ENCODE data around the gene ATXN7L1.
A peak's percentile ranks its signal among the peaks of the same experiment; 100 is the strongest.

Gene ATXN7L1, protein sequence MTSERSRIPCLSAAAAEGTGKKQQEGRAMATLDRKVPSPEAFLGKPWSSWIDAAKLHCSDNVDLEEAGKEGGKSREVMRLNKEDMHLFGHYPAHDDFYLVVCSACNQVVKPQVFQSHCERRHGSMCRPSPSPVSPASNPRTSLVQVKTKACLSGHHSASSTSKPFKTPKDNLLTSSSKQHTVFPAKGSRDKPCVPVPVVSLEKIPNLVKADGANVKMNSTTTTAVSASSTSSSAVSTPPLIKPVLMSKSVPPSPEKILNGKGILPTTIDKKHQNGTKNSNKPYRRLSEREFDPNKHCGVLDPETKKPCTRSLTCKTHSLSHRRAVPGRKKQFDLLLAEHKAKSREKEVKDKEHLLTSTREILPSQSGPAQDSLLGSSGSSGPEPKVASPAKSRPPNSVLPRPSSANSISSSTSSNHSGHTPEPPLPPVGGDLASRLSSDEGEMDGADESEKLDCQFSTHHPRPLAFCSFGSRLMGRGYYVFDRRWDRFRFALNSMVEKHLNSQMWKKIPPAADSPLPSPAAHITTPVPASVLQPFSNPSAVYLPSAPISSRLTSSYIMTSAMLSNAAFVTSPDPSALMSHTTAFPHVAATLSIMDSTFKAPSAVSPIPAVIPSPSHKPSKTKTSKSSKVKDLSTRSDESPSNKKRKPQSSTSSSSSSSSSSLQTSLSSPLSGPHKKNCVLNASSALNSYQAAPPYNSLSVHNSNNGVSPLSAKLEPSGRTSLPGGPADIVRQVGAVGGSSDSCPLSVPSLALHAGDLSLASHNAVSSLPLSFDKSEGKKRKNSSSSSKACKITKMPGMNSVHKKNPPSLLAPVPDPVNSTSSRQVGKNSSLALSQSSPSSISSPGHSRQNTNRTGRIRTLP
- 6.1 to 65.3 (median 29.1) reads per million in 9 experiments for total RNA-seq

DNA sequence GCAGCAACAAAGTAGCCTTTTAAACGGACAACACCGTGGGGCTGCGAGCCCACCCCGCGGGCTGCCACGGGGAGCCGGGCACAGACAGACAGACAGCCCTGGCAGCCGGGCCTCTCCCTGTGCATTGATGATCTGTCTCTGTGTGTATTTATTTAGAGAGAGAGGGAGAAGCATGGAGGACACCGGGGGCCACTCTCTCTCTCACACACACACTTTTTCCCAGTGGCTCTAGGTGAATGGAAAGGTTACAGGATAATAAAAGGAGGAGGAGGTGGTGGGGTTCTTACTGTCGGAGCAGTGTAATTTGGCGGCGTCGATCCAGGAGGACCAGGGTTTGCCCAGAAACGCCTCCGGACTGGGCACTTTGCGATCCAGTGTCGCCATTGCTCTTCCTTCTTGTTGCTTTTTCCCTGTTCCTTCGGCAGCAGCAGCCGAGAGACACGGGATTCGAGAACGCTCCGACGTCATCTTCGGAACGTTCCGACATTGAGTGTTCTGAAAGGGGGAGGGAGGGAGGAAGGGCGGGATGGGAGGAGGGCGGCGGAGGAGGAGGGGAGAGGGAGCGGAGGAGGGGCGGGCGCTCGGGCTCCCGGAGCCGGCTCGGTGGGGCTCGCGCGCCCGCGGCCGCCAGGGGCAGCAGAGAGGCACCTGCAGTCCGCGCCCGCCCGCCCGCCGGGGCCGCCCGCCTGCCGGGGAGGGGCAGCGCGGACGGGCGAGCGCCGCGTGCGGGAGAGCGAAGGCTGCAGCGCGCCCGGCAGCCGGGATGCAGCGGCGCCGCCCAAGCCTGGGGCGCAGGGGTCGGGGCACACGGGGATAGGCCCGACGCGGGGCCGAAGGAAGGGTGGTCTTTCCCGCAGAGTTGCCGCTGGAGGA, at the start of gene ATXN7L1:
Gene ATXN7L1 (minus strand): TSS at position 509 of the 873 bp plus-strand sequence. CDS start 41 bp downstream, at position 468.
- peaks cover 24 to 55% of the 10 kb centered on the region in 2 donors for H3K4me1 Mint-ChIP-seq (ENCODE audit: low read depth in 2 of 2)
- H3K36me3 Mint-ChIP-seq (ENCODE audit: insufficient read depth), result peaks cover 4% of the 10 kb centered on the region

DNA sequence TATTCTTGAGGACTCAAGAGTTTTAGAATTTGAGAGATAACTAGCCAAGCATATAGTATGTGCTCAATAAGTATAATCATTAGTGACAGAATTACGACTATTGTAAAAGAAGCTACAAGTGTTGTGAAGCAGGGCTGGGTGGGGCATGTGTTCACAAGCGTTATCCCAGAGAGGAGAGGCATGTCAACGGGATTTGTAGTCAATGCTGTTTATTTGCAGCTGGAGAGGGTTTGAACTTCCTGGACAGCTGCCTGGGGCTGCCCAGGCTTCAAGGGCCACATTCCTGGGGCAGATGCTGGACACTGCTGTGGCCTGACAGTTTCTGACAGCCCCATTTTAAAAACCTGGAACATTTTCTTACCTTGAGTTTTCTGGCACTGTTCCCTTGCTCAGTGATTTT, 49.7 kb upstream of the ATXN7L1 start:
- no peak overlapping the region for H3K4me3 Mint-ChIP-seq
- ATAC-seq (replicated peaks) (no peak), DNase-seq (no peak)
- H3K4me1 Mint-ChIP-seq (ENCODE audit: low read depth in 2 of 2), result peaks cover 7 to 8% of the 10 kb centered on the region in 2 donors
- peak overlapping the region in 1 of 2 donors; percentile 38 for H3K27ac Mint-ChIP-seq
- H3K9me3 Mint-ChIP-seq, result no peaks in the 10 kb centered on the region
- no peaks in the 10 kb centered on the region for H3K36me3 Mint-ChIP-seq (ENCODE audit: insufficient read depth)
- no peaks in the 10 kb centered on the region for H3K27me3 Mint-ChIP-seq

More for the DNA sequence above, at the start of gene ATXN7L1:
- Mint-ChIP-seq H3K4me3 (peak within 1 kb of the TSS; percentile 94 to 98), H3K27me3 (no peaks in the 10 kb centered on the region), H3K27ac (peak within 1 kb of the TSS; percentile 94 to 95), H3K9me3 (no peaks in the 10 kb centered on the region)
- peak; percentile 82 to 87 (median 83) for DNase-seq
- peak; percentile 97 for ATAC-seq (replicated peaks)

- ATAC-seq (replicated peaks), result peak; percentile 58
Observed at GRCh38 chr7:105924945-105925344, 48.5 kb upstream of the ATXN7L1 start.

DNA sequence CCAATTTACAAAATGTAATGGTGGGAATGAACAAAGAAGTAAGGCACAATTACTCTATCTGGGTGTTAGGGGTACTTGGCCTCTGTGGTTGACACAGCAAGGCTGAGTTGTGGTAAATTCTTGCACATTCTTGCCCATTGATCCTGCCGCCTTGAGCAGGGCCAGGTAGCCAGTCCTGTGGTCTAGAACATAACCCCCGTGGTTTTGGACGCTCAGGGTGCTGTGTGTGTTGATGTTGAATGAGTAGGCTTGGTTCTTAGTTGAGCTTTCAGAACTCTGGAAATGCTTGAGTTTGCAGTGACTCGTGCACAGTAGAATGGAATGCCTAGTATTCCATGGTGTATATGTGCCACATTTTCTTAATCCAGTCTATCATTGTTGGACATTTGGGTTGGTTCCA, 44.4 kb upstream of the ATXN7L1 start:
- Mint-ChIP-seq H3K4me1 (ENCODE audit: low read depth in 2 of 2) (peaks cover 8 to 12% of the 10 kb centered on the region in 2 donors), H3K27ac (no peak overlapping the region), H3K4me3 (no peak overlapping the region), H3K9me3 (no peaks in the 10 kb centered on the region), H3K36me3 (ENCODE audit: insufficient read depth) (no peaks in the 10 kb centered on the region), H3K27me3 (no peaks in the 10 kb centered on the region)
- ATAC-seq (replicated peaks) (no peak), DNase-seq (no peak)

More at GRCh38 chr7:105924945-105925344, 48.5 kb upstream of the ATXN7L1 start:
- H3K4me1 Mint-ChIP-seq (ENCODE audit: low read depth in 2 of 2), result peaks cover 8% of the 10 kb centered on the region in 2 donors
- peak overlapping the region in 1 of 2 donors; percentile 23 for H3K4me3 Mint-ChIP-seq
- H3K36me3 Mint-ChIP-seq (ENCODE audit: insufficient read depth), result no peaks in the 10 kb centered on the region
- H3K9me3 Mint-ChIP-seq, result no peaks in the 10 kb centered on the region
- DNase-seq, result no peak
- peak overlapping the region; percentile 38 to 55 for H3K27ac Mint-ChIP-seq
- no peaks in the 10 kb centered on the region for H3K27me3 Mint-ChIP-seq

DNA sequence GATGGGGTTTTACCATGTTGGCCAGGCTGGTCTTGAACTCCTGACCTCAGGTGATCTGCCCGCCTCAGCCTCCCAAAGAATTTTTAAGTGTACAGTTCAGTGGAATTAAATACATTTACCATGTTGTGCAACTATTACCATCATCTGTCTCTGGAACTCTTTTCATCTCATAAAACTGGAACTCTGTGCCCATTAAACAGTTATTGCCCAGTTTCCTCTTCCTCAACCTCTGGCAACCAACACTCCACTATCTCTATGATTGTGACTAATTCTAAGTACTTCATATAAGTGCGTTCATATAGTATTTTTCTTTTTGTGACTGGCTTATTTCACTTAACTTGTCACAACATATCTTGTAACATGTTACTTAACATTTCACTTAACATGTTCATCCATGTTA, 41.3 kb upstream of the ATXN7L1 start:
- ATAC-seq (replicated peaks) (no peak), DNase-seq (no peak)
- peaks cover 0 to 5% of the 10 kb centered on the region in 2 donors for H3K4me1 Mint-ChIP-seq (ENCODE audit: low read depth in 2 of 2)
- H3K36me3 Mint-ChIP-seq (ENCODE audit: insufficient read depth), result no peaks in the 10 kb centered on the region
- no peak overlapping the region for H3K27ac Mint-ChIP-seq
- H3K4me3 Mint-ChIP-seq, result no peak overlapping the region
- no peaks in the 10 kb centered on the region for H3K27me3 Mint-ChIP-seq
- H3K9me3 Mint-ChIP-seq, result no peaks in the 10 kb centered on the region

- DNase-seq (no peak), ATAC-seq (replicated peaks) (no peak)
- Mint-ChIP-seq H3K27ac (no peak overlapping the region), H3K27me3 (no peaks in the 10 kb centered on the region), H3K4me3 (no peak overlapping the region), H3K36me3 (ENCODE audit: insufficient read depth) (no peaks in the 10 kb centered on the region), H3K9me3 (no peaks in the 10 kb centered on the region), H3K4me1 (ENCODE audit: low read depth in 2 of 2) (peaks cover 0 to 5% of the 10 kb centered on the region in 2 donors)
Observed at GRCh38 chr7:105916603-105917002, 40.2 kb upstream of the ATXN7L1 start.

- Mint-ChIP-seq H3K36me3 (ENCODE audit: insufficient read depth) (peaks cover 3% of the 10 kb centered on the region), H3K4me3 (no peak overlapping the region)
Observed at GRCh38 chr7:105913947-105914346, 37.5 kb upstream of the ATXN7L1 start.

DNA sequence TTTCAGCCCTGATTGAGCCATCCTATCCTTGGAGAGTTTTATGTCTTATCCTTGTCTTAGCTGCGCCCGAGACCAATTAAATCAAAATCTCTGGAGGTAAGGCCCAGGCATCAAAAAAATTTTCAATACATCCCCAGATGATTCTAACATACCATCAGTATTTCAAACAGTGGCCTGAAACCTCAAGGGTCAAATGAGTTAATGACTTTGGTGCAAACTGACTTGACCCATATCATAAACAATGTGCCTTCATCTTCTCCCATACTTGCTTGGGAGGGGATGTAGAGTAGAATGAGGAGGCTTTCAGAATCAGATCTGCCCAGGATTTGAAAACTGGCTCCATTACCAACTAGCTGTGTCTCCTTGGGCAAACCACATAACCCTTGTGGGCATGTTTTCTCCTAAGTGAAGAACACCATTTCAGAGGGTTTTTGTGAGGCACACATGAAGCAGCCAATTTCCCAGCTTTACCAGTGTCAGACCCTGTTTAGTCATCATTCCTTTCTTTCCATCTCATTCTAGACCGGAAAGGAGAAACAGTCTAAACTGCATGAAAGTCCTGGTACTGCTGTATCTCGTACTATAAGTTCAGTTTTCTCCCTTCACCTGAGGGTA, 35.7 kb upstream of the ATXN7L1 start:
- H3K4me3 Mint-ChIP-seq, result no peak overlapping the region
- H3K9me3 Mint-ChIP-seq, result no peaks in the 10 kb centered on the region
- DNase-seq (no peak), ATAC-seq (replicated peaks) (no peak)
- H3K36me3 Mint-ChIP-seq (ENCODE audit: insufficient read depth), result peaks cover 3% of the 10 kb centered on the region
- H3K4me1 Mint-ChIP-seq (ENCODE audit: low read depth in 2 of 2), result no peaks in the 10 kb centered on the region
- H3K27ac Mint-ChIP-seq, result no peak overlapping the region
- no peaks in the 10 kb centered on the region for H3K27me3 Mint-ChIP-seq

More at GRCh38 chr7:105913947-105914346, 37.5 kb upstream of the ATXN7L1 start:
- DNase-seq (no peak), ATAC-seq (replicated peaks) (no peak)
- Mint-ChIP-seq H3K27me3 (no peaks in the 10 kb centered on the region), H3K9me3 (no peaks in the 10 kb centered on the region), H3K4me1 (ENCODE audit: low read depth in 2 of 2) (no peaks in the 10 kb centered on the region), H3K27ac (no peak overlapping the region)

DNA sequence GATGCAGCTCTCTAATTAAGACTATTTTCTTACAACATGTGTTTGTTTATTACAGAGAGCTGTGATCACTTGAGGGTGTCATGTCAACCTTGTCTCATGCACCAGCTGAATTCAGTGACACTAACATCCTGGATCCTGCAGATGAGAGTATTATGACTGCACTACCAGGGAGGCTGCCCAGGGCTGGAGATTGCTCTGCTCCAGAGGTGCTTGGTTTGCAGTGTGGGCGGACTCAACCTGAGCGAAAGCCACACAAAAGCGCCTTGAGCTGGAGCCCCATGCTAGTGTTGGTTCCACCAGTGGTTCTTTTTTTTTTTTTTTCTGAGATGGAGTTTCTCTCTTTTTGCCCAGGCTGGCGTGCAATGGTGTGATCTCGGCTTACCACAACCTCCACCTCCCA, 33.8 kb upstream of the ATXN7L1 start:
- H3K27me3 Mint-ChIP-seq, result no peaks in the 10 kb centered on the region

GRCh38 chr7:105909742-105910141, 33.3 kb upstream of the ATXN7L1 start:
- H3K36me3 Mint-ChIP-seq (ENCODE audit: insufficient read depth), result peaks cover 3% of the 10 kb centered on the region
- no peak for DNase-seq
- H3K9me3 Mint-ChIP-seq, result no peaks in the 10 kb centered on the region
- no peak for ATAC-seq (replicated peaks)
- H3K27ac Mint-ChIP-seq, result no peak overlapping the region
- no peak overlapping the region for H3K4me3 Mint-ChIP-seq
- H3K27me3 Mint-ChIP-seq, result no peaks in the 10 kb centered on the region
- peaks cover 0 to 6% of the 10 kb centered on the region in 2 donors for H3K4me1 Mint-ChIP-seq (ENCODE audit: low read depth in 2 of 2)

More for the DNA sequence above, 33.8 kb upstream of the ATXN7L1 start:
- H3K4me1 Mint-ChIP-seq (ENCODE audit: low read depth in 2 of 2), result peaks cover 0 to 1% of the 10 kb centered on the region in 2 donors
- DNase-seq (no peak), ATAC-seq (replicated peaks) (no peak)
- H3K36me3 Mint-ChIP-seq (ENCODE audit: insufficient read depth), result peaks cover 3% of the 10 kb centered on the region
- H3K27ac Mint-ChIP-seq, result no peak overlapping the region
- no peaks in the 10 kb centered on the region for H3K9me3 Mint-ChIP-seq
- no peak overlapping the region for H3K4me3 Mint-ChIP-seq

DNA sequence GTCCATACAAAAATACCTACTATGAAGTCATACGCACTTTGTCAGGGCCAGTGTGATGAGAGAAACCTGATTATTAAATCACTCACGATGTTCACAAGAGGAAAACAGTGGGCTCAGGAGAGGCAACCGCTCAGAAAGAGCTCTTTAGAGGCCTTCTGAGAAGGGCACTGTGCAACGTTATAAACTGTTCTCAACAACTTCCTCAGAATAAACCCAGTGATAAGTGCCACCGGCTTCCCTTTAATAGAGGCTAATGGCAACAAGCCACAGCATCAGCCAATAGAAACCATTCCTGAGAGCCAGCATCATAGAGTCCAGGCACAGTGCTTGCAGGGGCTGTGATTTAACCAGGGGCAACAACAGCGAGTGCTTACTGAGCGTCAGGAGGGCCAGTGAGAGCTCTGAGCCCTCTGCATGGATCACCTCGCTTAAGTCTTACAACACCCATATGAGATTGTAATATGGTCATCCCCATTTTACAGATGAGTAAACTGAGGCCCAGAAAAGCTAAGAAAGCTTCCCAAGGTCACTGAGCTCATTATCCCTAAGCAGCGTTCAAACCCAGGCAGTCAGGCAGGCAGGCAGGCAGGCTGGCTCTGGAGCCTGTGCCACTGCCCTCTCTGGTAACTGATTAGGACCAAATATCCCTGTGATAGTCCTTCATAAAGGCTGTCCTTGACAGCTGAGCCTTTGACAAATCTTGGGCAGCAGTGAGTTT, 30.9 kb upstream of the ATXN7L1 start:
- Mint-ChIP-seq H3K4me3 (no peak overlapping the region), H3K4me1 (ENCODE audit: low read depth in 2 of 2) (peaks cover 0 to 6% of the 10 kb centered on the region in 2 donors), H3K27ac (no peak overlapping the region), H3K9me3 (no peaks in the 10 kb centered on the region), H3K27me3 (no peaks in the 10 kb centered on the region), H3K36me3 (ENCODE audit: insufficient read depth) (peaks cover 3% of the 10 kb centered on the region)
- ATAC-seq (replicated peaks) (no peak), DNase-seq (no peak)

GRCh38 chr7:105906695-105907094, 30.3 kb upstream of the ATXN7L1 start:
- Mint-ChIP-seq H3K4me3 (no peak overlapping the region), H3K4me1 (ENCODE audit: low read depth in 2 of 2) (peaks cover 0 to 12% of the 10 kb centered on the region in 2 donors), H3K36me3 (ENCODE audit: insufficient read depth) (peaks cover 3% of the 10 kb centered on the region), H3K27me3 (no peaks in the 10 kb centered on the region), H3K9me3 (no peaks in the 10 kb centered on the region), H3K27ac (peak overlapping the region in 1 of 2 donors; percentile 19)
- ATAC-seq (replicated peaks) (no peak), DNase-seq (no peak)
